ENCODE measurements around the gene RHBDD1. TPM values are rescaled to one million over a fixed set of nuclear protein-coding genes. Genes with fewer than 3 reads are reported as not detected.
A peak's percentile ranks its signal among the peaks of the same experiment; 100 is the strongest.

Gene RHBDD1
- total RNA-seq, 3 donors from 2014 or later = 17.9 to 46.2 (median 20.0) TPM

GRCh38 chr2:227030789-227031188 is 194.9 kb downstream of the RHBDD1 start:
- intact Hi-C loops (cut with DNase I; ENCODE audit: low total_unique reads) = no loop called here
- H3K4me1 ChIP-seq = no peaks in the 10 kb centered on the region
- no peaks in the 10 kb centered on the region for H3K9me3 ChIP-seq
- no peak for TF ChIP-seq CTCF (IDR thresholded peaks at IDR 0.05)
- no peak for TF ChIP-seq POLR2A (IDR thresholded peaks at IDR 0.05)
- no peak for TF ChIP-seq POLR2AphosphoS5 (IDR thresholded peaks at IDR 0.05)
- DNase-seq (ENCODE audit: low spot score in 2 of 2) = no peak
- no peak overlapping the region for H3K4me3 ChIP-seq
- H3K27ac ChIP-seq = no peak overlapping the region
- no peaks in the 10 kb centered on the region for H3K36me3 ChIP-seq
- H3K27me3 ChIP-seq = no peaks in the 10 kb centered on the region

- no peak for DNase-seq (ENCODE audit: low spot score in 2 of 2)
- intact Hi-C loops (cut with DNase I; ENCODE audit: low total_unique reads) = no loop called here
- H3K27me3 ChIP-seq = no peaks in the 10 kb centered on the region
- no peaks in the 10 kb centered on the region for H3K4me1 ChIP-seq
- no peaks in the 10 kb centered on the region for H3K9me3 ChIP-seq
- TF ChIP-seq CTCF (IDR thresholded peaks at IDR 0.05) (no peak), POLR2AphosphoS5 (IDR thresholded peaks at IDR 0.05) (no peak), POLR2A (IDR thresholded peaks at IDR 0.05) (no peak)
- no peaks in the 10 kb centered on the region for H3K36me3 ChIP-seq
- no peak overlapping the region for H3K4me3 ChIP-seq
- no peak overlapping the region for H3K27ac ChIP-seq
These were observed 195.5 kb downstream of the RHBDD1 start for GRCh38 chr2:227031379-227031778.

GRCh38 chr2:227033471-227034148 is 197.8 kb downstream of the RHBDD1 start:
- intact Hi-C loops (cut with DNase I; ENCODE audit: low total_unique reads) = no loop called here
- no peak for DNase-seq (ENCODE audit: low spot score in 2 of 2)
- H3K27me3 ChIP-seq = no peaks in the 10 kb centered on the region

GRCh38 chr2:227035711-227036367 is 200.0 kb downstream of the RHBDD1 start:
- no peak for TF ChIP-seq CTCF (IDR thresholded peaks at IDR 0.05)
- TF ChIP-seq POLR2AphosphoS5 (IDR thresholded peaks at IDR 0.05) = peak in 1 of 3 donors; percentile 83
- TF ChIP-seq POLR2A (IDR thresholded peaks at IDR 0.05) = no peak
- no peaks in the 10 kb centered on the region for H3K4me1 ChIP-seq
- no peaks in the 10 kb centered on the region for H3K36me3 ChIP-seq
- H3K27me3 ChIP-seq = no peaks in the 10 kb centered on the region
- DNase-seq (ENCODE audit: low spot score in 2 of 2) = no peak
- H3K27ac ChIP-seq = no peak overlapping the region
- intact Hi-C loops (cut with DNase I; ENCODE audit: low total_unique reads) = no loop called here
- no peaks in the 10 kb centered on the region for H3K9me3 ChIP-seq
- no peak overlapping the region for H3K4me3 ChIP-seq

More at GRCh38 chr2:227033471-227034148, 197.8 kb downstream of the RHBDD1 start:
- Histone ChIP-seq H3K27ac (no peak overlapping the region), H3K9me3 (no peaks in the 10 kb centered on the region), H3K4me1 (no peaks in the 10 kb centered on the region), H3K4me3 (no peak overlapping the region), H3K36me3 (no peaks in the 10 kb centered on the region)
- peak in 1 of 3 donors; percentile 12 for TF ChIP-seq CTCF (IDR thresholded peaks at IDR 0.05)
- TF ChIP-seq POLR2AphosphoS5 (IDR thresholded peaks at IDR 0.05) = no peak

GRCh38 chr2:227036527-227036926 is 200.7 kb downstream of the RHBDD1 start:
- no peaks in the 10 kb centered on the region for H3K36me3 ChIP-seq
- H3K27ac ChIP-seq = no peak overlapping the region
- no peaks in the 10 kb centered on the region for H3K27me3 ChIP-seq
- intact Hi-C loops (cut with DNase I; ENCODE audit: low total_unique reads) = no loop called here
- no peak overlapping the region for H3K4me3 ChIP-seq
- TF ChIP-seq POLR2AphosphoS5 (IDR thresholded peaks at IDR 0.05) (no peak), CTCF (IDR thresholded peaks at IDR 0.05) (no peak), POLR2A (IDR thresholded peaks at IDR 0.05) (no peak)
- H3K4me1 ChIP-seq = no peaks in the 10 kb centered on the region
- H3K9me3 ChIP-seq = no peaks in the 10 kb centered on the region
- DNase-seq (ENCODE audit: low spot score in 2 of 2) = no peak

Data from breast epithelium (tissue), 4 donors.